H1 (cell line): ENCODE results near the gene STAMBP. TPM values are rescaled to one million over a fixed set of nuclear protein-coding genes. Genes with fewer than 3 reads are reported as not detected.

ENCODE experiments used
- CTCF ChIA-PET: fragments of 300-600 bp; sonication (Branson Sonifier 250); formaldehyde crosslinking; loops from one replicate; lab custom pipeline; 2021; ENCODE audit not compliant: partially characterized antibody; lab: Charles Lee
- POLR2A ChIA-PET: fragments of 300-600 bp; sonication (Branson Sonifier 250); formaldehyde crosslinking; loops from one replicate; lab custom pipeline; 2021; ENCODE audit warnings: inconsistent platforms; ENCODE audit not compliant: partially characterized antibody; lab: Charles Lee
- DNase-seq, 2 experiments: peaks; one replicate each; pipeline versions ENCODE4 v3.0.0 to v3.0.0-alpha.2; 2010 to 2022; ENCODE audit warnings: low spot score in 2 of 2, low read depth in 1 of 2, mixed read lengths in 1 of 2
- FAIRE-seq: peaks from 2 replicates; lab custom pipeline; 2011; peaks lifted over from hg19 to GRCh38; lab: Jason Lieb, UNC
- H2AFZ ChIP-seq: 2 replicates; pipeline ENCODE4 v1.8.1; 2012; ENCODE audit warnings: low read length, inconsistent platforms
- H2AK5ac ChIP-seq: 2 replicates; pipeline ENCODE4 v1.6.1; 2013; ENCODE audit warnings: low read depth, low read length
- H2BK120ac ChIP-seq: replicated peaks from 2 replicates; pipeline ENCODE3; 2013; ENCODE audit warnings: low read depth, low read length, inconsistent platforms
- H2BK12ac ChIP-seq: 2 replicates; pipeline ENCODE4 v1.6.1; 2013; ENCODE audit warnings: low read depth, low read length
- H2BK15ac ChIP-seq: 2 replicates; pipeline ENCODE4 v1.6.1; 2013; ENCODE audit warnings: low read length
- H2BK20ac ChIP-seq: 2 replicates; pipeline ENCODE4 v1.6.1; 2013; ENCODE audit warnings: low read length
- H2BK5ac ChIP-seq: 2 replicates; pipeline ENCODE4 v1.6.1; 2013; ENCODE audit warnings: low read depth, low read length
- H3K14ac ChIP-seq: 2 replicates; pipeline ENCODE4 v1.6.1; 2013; ENCODE audit warnings: inconsistent platforms; ENCODE audit not compliant: insufficient read length
- H3K18ac ChIP-seq: 2 replicates; pipeline ENCODE4 v1.6.1; 2013; ENCODE audit warnings: low read length; ENCODE audit errors: extremely low read depth
- H3K23ac ChIP-seq: 2 replicates; pipeline ENCODE4 v1.6.1; 2013; ENCODE audit warnings: inconsistent platforms; ENCODE audit not compliant: insufficient read length
- H3K23me2 ChIP-seq: 2 replicates; pipeline ENCODE4 v1.6.1; 2013; ENCODE audit warnings: low read depth, low read length
- H3K27ac ChIP-seq: 2 replicates; pipeline ENCODE4 v1.6.1; 2011; ENCODE audit warnings: low read depth, low read length, inconsistent platforms
- H3K27me3 ChIP-seq, 4 experiments: replicated peaks in 1 of 4; 1 replicate in 1 of 4; 2 replicates in 3 of 4; pipeline versions ENCODE4 v1.6.1 to v1.8.1; 2011 to 2013; ENCODE audit warnings: low read length in 3 of 4, mild to moderate bottlenecking in 3 of 4, inconsistent platforms in 2 of 4, mixed read lengths in 2 of 4, moderate library complexity in 1 of 4; ENCODE audit not compliant: control insufficient read depth in 3 of 4, insufficient read depth in 3 of 4; ENCODE audit errors: extremely low read depth in 1 of 4
- H3K36me3 ChIP-seq, 4 experiments: 2 replicates each; pipeline versions ENCODE4 v1.6.1 to v1.8.1; 2011 to 2013; ENCODE audit warnings: mild to moderate bottlenecking in 4 of 4, low read length in 3 of 4, moderate library complexity in 2 of 4, control low read depth in 1 of 4, inconsistent platforms in 1 of 4; ENCODE audit not compliant: insufficient read depth in 4 of 4, control insufficient read depth in 2 of 4
- H3K4ac ChIP-seq: replicated peaks from 2 replicates; pipeline ENCODE3; 2013; ENCODE audit warnings: low read length, low read depth, mixed read lengths, inconsistent platforms; ENCODE audit not compliant: insufficient read length
- H3K4me1 ChIP-seq, 4 experiments: replicated peaks in 1 of 4; 1 replicate in 1 of 4; 2 replicates in 3 of 4; pipeline versions ENCODE4 v1.6.1 to v1.8.1; 2011 to 2013; ENCODE audit warnings: low read length in 3 of 4, inconsistent platforms in 2 of 4, mixed read lengths in 1 of 4; ENCODE audit not compliant: insufficient read depth in 4 of 4, control insufficient read depth in 3 of 4
- H3K4me2 ChIP-seq, 2 experiments: 2 replicates each; pipeline versions ENCODE4 v1.6.1 to v1.8.1; 2011 to 2013; ENCODE audit warnings: low read depth in 2 of 2, low read length in 2 of 2, control low read depth in 1 of 2, inconsistent platforms in 1 of 2, mild to moderate bottlenecking in 1 of 2; ENCODE audit not compliant: insufficient read depth in 1 of 2
- H3K4me3 ChIP-seq, 4 experiments: fragments of 200-600, 300-600 bp in 1 of 4; sonication (generic), shearing (Covaris generic), sonication (Bioruptor Twin) in 1 of 4; 2 replicates each; pipeline versions ENCODE4 v1.5.1 to v1.8.1; 2011 to 2016; ENCODE audit warnings: low read length in 4 of 4, low read depth in 3 of 4, control low read depth in 2 of 4, inconsistent platforms in 2 of 4, mild to moderate bottlenecking in 2 of 4, mixed read lengths in 1 of 4, moderate library complexity in 1 of 4; ENCODE audit not compliant: insufficient read depth in 2 of 4; ENCODE audit errors: extremely low read depth in 1 of 4
- H3K56ac ChIP-seq: replicated peaks from 2 replicates; pipeline ENCODE3; 2013; ENCODE audit warnings: low read depth, mild to moderate bottlenecking, mixed read lengths, low read length, inconsistent platforms; ENCODE audit not compliant: insufficient read length
- H3K79me1 ChIP-seq: 2 replicates; pipeline ENCODE4 v1.6.1; 2013; ENCODE audit warnings: low read depth, low read length, control low read depth
- H3K79me2 ChIP-seq, 2 experiments: 2 replicates each; pipeline versions ENCODE4 v1.6.1 to v1.8.1; 2012 to 2013; ENCODE audit warnings: low read length in 2 of 2, mild to moderate bottlenecking in 2 of 2, inconsistent platforms in 1 of 2; ENCODE audit not compliant: insufficient read depth in 2 of 2, control insufficient read depth in 1 of 2
- H3K9ac ChIP-seq, 4 experiments: replicated peaks in 1 of 4; 1 replicate in 1 of 4; 2 replicates in 3 of 4; pipeline versions ENCODE4 v1.6.1 to v1.8.1; 2011 to 2013; ENCODE audit warnings: low read depth in 3 of 4, low read length in 3 of 4, control low read depth in 2 of 4, mild to moderate bottlenecking in 2 of 4, moderate library complexity in 2 of 4, inconsistent platforms in 1 of 4; ENCODE audit errors: extremely low read depth in 1 of 4
- H3K9me3 ChIP-seq, 2 experiments: 2 replicates each; pipeline versions ENCODE4 v1.6.1 to v1.8.1; 2012 to 2013; ENCODE audit warnings: mild to moderate bottlenecking in 2 of 2, moderate library complexity in 2 of 2, control low read depth in 1 of 2, inconsistent platforms in 1 of 2, low read depth in 1 of 2, low read length in 1 of 2, mixed read lengths in 1 of 2; ENCODE audit not compliant: insufficient read depth in 2 of 2
- H4K20me1 ChIP-seq, 2 experiments: replicated peaks in 1 of 2; 2 replicates each; pipeline versions ENCODE3 to v1.8.1; 2011 to 2013; ENCODE audit warnings: inconsistent platforms in 2 of 2, low read length in 2 of 2, mild to moderate bottlenecking in 1 of 2; ENCODE audit not compliant: insufficient read depth in 2 of 2, control insufficient read depth in 1 of 2
- H4K5ac ChIP-seq: 2 replicates; pipeline ENCODE4 v1.6.1; 2013; ENCODE audit warnings: low read length, low read depth, mixed read lengths, inconsistent platforms; ENCODE audit not compliant: insufficient read length
- H4K8ac ChIP-seq: 2 replicates; pipeline ENCODE4 v1.8.0; 2013; ENCODE audit warnings: mild to moderate bottlenecking, moderate library complexity, low read length, inconsistent platforms; ENCODE audit not compliant: insufficient read depth; ENCODE audit errors: extremely low read depth
- H4K91ac ChIP-seq: replicated peaks from 2 replicates; pipeline ENCODE3; 2013; ENCODE audit warnings: low read length, mixed read lengths, inconsistent platforms; ENCODE audit not compliant: insufficient read length
- EP300 ChIP-seq, 2 experiments: IDR thresholded peaks; 1 replicate in 1 of 2; 2 replicates in 1 of 2; pipeline ENCODE4 v1.6.1; 2011 to 2012; ENCODE audit warnings: low read depth in 2 of 2, low read length in 2 of 2, mild to moderate bottlenecking in 2 of 2, borderline replicate concordance in 1 of 2, inconsistent platforms in 1 of 2, moderate library complexity in 1 of 2
- EZH2 ChIP-seq: fragments of 200-600 bp; sonication (generic); IDR thresholded peaks from 2 replicates; pipeline ENCODE4 v1.7.1; 2012; ENCODE audit warnings: low read depth, mild to moderate bottlenecking, moderate library complexity, low read length, inconsistent platforms; ENCODE audit not compliant: severe bottlenecking
- JUND ChIP-seq: IDR thresholded peaks from 2 replicates; pipeline ENCODE4 v1.6.1; 2011; ENCODE audit warnings: mild to moderate bottlenecking, improper control_type of control experiment, low read length
- RNF2 ChIP-seq: fragments of 200-900, 300-1000 bp; sonication (generic); IDR thresholded peaks from 2 replicates; pipeline ENCODE4 v1.7.1; 2016; ENCODE audit warnings: borderline replicate concordance, low read depth, mild to moderate bottlenecking, antibody characterized with exemption, low read length; ENCODE audit not compliant: poor library complexity, severe bottlenecking; ENCODE audit errors: missing control alignments
- SAP30 ChIP-seq: fragments of 300-600 bp; sonication (generic); IDR thresholded peaks from 2 replicates; pipeline ENCODE4 v1.7.1; 2012; ENCODE audit warnings: low read length, moderate library complexity, mild to moderate bottlenecking, inconsistent platforms; ENCODE audit not compliant: insufficient read depth, insufficient replicate concordance
- SIN3A ChIP-seq, 2 experiments: IDR thresholded peaks in 1 of 2; conservative IDR thresholded peaks in 1 of 2; 2 replicates each; pipeline ENCODE4 v1.6.1; 2011 to 2012; ENCODE audit warnings: low read length in 2 of 2, improper control_type of control experiment in 1 of 2, low read depth in 1 of 2, mild to moderate bottlenecking in 1 of 2
- SP4 ChIP-seq: IDR thresholded peaks from 2 replicates; pipeline ENCODE4 v1.6.1; 2012; ENCODE audit warnings: low read length, inconsistent platforms
- SUZ12 ChIP-seq: fragments of 200-600 bp; sonication (generic); IDR thresholded peaks from 2 replicates; pipeline ENCODE4 v1.6.1; 2012; ENCODE audit warnings: mild to moderate bottlenecking, inconsistent platforms, low read length, moderate library complexity, mixed read lengths
- WGBS, 2 experiments: shearing (Covaris generic) in 1 of 2; methylation state at CpG; one replicate each; pipeline versions ENCODE4 v1.1.6 to v1.1.7; 2013 to 2015; ENCODE audit warnings: low lambda C conversion rate in 2 of 2, mixed read lengths in 2 of 2, inconsistent platforms in 1 of 2, low coverage in 1 of 2, missing lambda C conversion rate in 1 of 2; ENCODE audit not compliant: insufficient replicate concordance in 2 of 2, insufficient coverage in 1 of 2, insufficient read length in 1 of 2; ENCODE audit errors: extremely low coverage in 1 of 2, missing lambda C conversion rate in 1 of 2; 5-methylcytosine and 5-hydroxymethylcytosine counted together
- polyA plus RNA-seq, 7 experiments: library from polyadenylated mRNA; depleted of rRNA in 3 of 7; stranded (reverse) in 5 of 7; unstranded in 2 of 7; fragments of >200 nt in 5 of 7; fragments of 200-250 nt in 2 of 7; gene quantifications; 1 replicate in 5 of 7; 2 replicates in 1 of 7; 4 replicates in 1 of 7; pipeline versions ENCODE4 v1.2.1 to v1.2.3, GENCODE V29; 2011 to 2013; ENCODE audit warnings: missing spikeins in 2 of 7, mixed read lengths in 2 of 7
- total RNA-seq: library from RNA; stranded (reverse); fragmentation: NEBNext Ultra II Directional; extraction: Animal tissue kit (Norgen Biotek cat#: 25700); gene quantifications from 2 replicates; pipeline ENCODE4 v1.2.1, GENCODE V29; 2021
- TF ChIP-seq, protein P1 (sequence below), 3 experiments: IDR thresholded peaks; 1 replicate in 2 of 3; 2 replicates in 1 of 3; pipeline versions ENCODE4 v1.5.1 to v1.6.1; 2011; ENCODE audit warnings: low read length in 3 of 3, mild to moderate bottlenecking in 3 of 3, inconsistent platforms in 2 of 3, low read depth in 1 of 3, moderate library complexity in 1 of 3; ENCODE audit not compliant: insufficient read depth in 1 of 3; ENCODE audit errors: control extremely low read depth in 1 of 3

Gene STAMBP
- total and polyA plus RNA-seq, 2 of the 8 experiments (the other 6 are each of a cell fraction or from before 2014, with no cell fraction given) = 35.8 to 49.7 TPM

DNA sequence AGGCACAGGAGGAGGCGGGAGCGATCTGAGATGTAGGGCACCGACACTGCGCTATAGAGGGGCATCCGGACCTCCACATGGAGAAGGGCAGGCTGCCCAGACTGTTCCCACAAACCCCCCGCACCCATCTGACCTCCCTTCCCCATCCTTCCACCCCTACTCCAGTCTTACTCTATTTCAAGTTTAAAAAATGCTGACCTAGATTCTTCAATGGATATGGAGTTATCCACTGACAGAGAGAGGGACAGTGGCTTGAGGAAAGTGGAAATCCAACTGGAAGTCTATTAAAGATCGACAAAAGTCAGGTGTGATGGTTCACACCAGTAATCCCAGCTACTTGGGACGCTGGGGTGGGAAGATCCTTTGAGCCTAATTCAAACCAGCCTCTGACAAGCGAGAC is 92.8 kb downstream of the STAMBP start:
- 85% methylated on average over 9 of the region's 9 CpGs; no CpG with 5 or more reads in 1 of the 2 experiments for WGBS, 2 experiments
- FAIRE-seq = no peak
- Histone ChIP-seq H3K56ac (no peak overlapping the region), H3K9ac (no peak overlapping the region), H4K5ac (no peak overlapping the region), H3K14ac (no peak overlapping the region), H4K20me1 (no peaks in the 10 kb centered on the region), H3K79me2 (no peaks in the 10 kb centered on the region), H2BK120ac (no peak overlapping the region), H3K27me3 (no peaks in the 10 kb centered on the region), H4K8ac (peak overlapping the region; percentile 52; the same call in 1 of the 2 replicates), H3K4me2 (0 out of 4 replicates have a peak overlapping the region, but pooled peaks have one; percentile 29 to 32), H3K9me3 (no peaks in the 10 kb centered on the region), H3K23ac (no peak overlapping the region), H4K91ac (no peak overlapping the region), H2AK5ac (no peak overlapping the region), H2AFZ (peak overlapping the region; percentile 47; the same call in 1 of the 2 replicates), H3K79me1 (no peaks in the 10 kb centered on the region), H3K4me3 (no peak overlapping the region), H2BK20ac (no peak overlapping the region), H3K36me3 (no peaks in the 10 kb centered on the region), H2BK12ac (no peak overlapping the region), H3K4me1 (peaks cover 4 to 11% (median 6%) of the 10 kb centered on the region in 4 experiments; a peak in 6 of 7 replicates), H3K4ac (no peak overlapping the region), H3K27ac (no peak overlapping the region), H3K23me2 (no peaks in the 10 kb centered on the region), H3K18ac (no peak overlapping the region; the same call in 1 of the 2 replicates), H2BK15ac (peak overlapping the region; percentile 46; the same call in 1 of the 2 replicates), H2BK5ac (no peak overlapping the region)
- ChIA-PET POLR2A (interaction anchor here (0.9 to 1.5 kb wide), 8 partner anchors 9 to 277 kb away, joined by 3 to 8 read pairs (median 3); partner anchors contain the start of gene MTHFD2), CTCF (interaction anchor here (0.7 to 4.0 kb wide), 21 partner anchors 9 to 233 kb away, joined by 3 to 24 read pairs (median 4); partner anchors contain the start of gene STAMBP)
- no peak for DNase-seq
- TF ChIP-seq SUZ12 = no peak
- no peak for TF ChIP-seq RNF2
- TF ChIP-seq EZH2 = no peak
- TF ChIP-seq SAP30 = no peak
- no peak for TF ChIP-seq JUND
- no peak for TF ChIP-seq SP4
- no peak for TF ChIP-seq EP300 (IDR thresholded peaks at IDR 0.05; ENCODE audit: borderline replicate concordance in 1 of 2, low read depth in 2 of 2, low read length in 2 of 2)
- TF ChIP-seq, protein P1, sequence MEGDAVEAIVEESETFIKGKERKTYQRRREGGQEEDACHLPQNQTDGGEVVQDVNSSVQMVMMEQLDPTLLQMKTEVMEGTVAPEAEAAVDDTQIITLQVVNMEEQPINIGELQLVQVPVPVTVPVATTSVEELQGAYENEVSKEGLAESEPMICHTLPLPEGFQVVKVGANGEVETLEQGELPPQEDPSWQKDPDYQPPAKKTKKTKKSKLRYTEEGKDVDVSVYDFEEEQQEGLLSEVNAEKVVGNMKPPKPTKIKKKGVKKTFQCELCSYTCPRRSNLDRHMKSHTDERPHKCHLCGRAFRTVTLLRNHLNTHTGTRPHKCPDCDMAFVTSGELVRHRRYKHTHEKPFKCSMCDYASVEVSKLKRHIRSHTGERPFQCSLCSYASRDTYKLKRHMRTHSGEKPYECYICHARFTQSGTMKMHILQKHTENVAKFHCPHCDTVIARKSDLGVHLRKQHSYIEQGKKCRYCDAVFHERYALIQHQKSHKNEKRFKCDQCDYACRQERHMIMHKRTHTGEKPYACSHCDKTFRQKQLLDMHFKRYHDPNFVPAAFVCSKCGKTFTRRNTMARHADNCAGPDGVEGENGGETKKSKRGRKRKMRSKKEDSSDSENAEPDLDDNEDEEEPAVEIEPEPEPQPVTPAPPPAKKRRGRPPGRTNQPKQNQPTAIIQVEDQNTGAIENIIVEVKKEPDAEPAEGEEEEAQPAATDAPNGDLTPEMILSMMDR (IDR thresholded peaks at IDR 0.05; ENCODE audit: control extremely low read depth in 1 of 3, insufficient read depth in 1 of 3, low read depth in 1 of 3, low read length in 3 of 3) = no peak
- TF ChIP-seq SIN3A (conservative IDR thresholded peaks at IDR 0.05 in 1 of 2, IDR thresholded peaks at IDR 0.05 in 1 of 2; ENCODE audit: low read depth in 1 of 2, low read length in 2 of 2) = no peak
